ENCODE results near the gene APBB1IP. TPM values are rescaled to one million over a fixed set of nuclear protein-coding genes. Genes with fewer than 3 reads are reported as not detected.
"Not testable (repeated sequence)": the region's sequence is repeated elsewhere in the genome, so short reads cannot be mapped to it uniquely, and the experiment has no call there.

Gene APBB1IP
- total RNA-seq, 1 donor from 2014 or later = not detected

DNA sequence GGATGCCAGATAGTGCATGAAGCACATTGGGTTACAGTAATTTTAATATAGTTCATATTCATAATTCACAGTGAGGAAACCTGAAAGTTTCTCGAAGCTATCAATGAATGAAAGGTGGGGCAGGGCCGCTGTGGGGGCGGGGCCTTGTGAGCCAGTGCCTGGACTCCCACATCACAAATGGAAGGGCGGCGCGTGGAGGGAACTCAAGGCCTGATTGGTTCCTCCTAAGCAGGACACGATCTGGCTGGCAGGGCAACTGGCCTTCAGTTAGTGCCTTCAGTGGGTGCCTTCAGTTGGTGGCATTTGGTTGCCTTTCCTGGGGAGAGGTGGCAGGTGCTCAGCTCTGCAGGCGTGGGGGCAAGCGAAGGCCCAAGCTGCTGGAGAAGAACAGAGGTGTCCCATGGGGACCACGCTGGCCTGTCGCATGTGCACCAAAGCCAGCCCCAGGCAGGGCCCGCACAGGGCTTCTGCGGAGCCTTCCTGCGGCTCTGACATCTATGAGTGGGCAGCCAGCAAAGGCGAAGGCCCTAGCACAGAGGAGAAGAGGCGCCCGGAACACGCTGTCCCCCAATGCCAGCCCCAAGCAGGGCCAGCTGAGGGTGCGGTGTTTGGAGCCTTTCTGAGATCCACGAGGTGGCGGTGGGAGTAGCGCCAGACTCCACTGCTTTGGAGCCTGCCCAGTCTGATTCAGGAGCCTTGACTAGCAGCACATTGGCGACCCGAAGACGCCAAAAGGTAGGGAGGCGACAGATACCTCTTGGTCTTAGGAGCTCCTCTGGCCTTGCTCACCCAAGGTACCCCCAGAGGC lies 141.3 kb downstream of the APBB1IP start:
- no peak overlapping the region for H3K27ac Mint-ChIP-seq (ENCODE audit: unreplicated experiment)
- no peak for DNase-seq (ENCODE audit: low spot score)
- H3K27me3 Mint-ChIP-seq (ENCODE audit: low read depth) = peaks cover 2% of the 10 kb centered on the region
- no peaks in the 10 kb centered on the region for H3K36me3 Mint-ChIP-seq (ENCODE audit: low read depth)
- TF ChIP-seq, protein P1, sequence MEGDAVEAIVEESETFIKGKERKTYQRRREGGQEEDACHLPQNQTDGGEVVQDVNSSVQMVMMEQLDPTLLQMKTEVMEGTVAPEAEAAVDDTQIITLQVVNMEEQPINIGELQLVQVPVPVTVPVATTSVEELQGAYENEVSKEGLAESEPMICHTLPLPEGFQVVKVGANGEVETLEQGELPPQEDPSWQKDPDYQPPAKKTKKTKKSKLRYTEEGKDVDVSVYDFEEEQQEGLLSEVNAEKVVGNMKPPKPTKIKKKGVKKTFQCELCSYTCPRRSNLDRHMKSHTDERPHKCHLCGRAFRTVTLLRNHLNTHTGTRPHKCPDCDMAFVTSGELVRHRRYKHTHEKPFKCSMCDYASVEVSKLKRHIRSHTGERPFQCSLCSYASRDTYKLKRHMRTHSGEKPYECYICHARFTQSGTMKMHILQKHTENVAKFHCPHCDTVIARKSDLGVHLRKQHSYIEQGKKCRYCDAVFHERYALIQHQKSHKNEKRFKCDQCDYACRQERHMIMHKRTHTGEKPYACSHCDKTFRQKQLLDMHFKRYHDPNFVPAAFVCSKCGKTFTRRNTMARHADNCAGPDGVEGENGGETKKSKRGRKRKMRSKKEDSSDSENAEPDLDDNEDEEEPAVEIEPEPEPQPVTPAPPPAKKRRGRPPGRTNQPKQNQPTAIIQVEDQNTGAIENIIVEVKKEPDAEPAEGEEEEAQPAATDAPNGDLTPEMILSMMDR (IDR thresholded peaks at IDR 0.05) = no peak
- peaks cover 5% of the 10 kb centered on the region for H3K9me3 Mint-ChIP-seq (ENCODE audit: low read depth)
- H3K4me1 Mint-ChIP-seq (ENCODE audit: low read depth) = no peaks in the 10 kb centered on the region
- no peak overlapping the region for H3K4me3 Mint-ChIP-seq (ENCODE audit: unreplicated experiment)

DNA sequence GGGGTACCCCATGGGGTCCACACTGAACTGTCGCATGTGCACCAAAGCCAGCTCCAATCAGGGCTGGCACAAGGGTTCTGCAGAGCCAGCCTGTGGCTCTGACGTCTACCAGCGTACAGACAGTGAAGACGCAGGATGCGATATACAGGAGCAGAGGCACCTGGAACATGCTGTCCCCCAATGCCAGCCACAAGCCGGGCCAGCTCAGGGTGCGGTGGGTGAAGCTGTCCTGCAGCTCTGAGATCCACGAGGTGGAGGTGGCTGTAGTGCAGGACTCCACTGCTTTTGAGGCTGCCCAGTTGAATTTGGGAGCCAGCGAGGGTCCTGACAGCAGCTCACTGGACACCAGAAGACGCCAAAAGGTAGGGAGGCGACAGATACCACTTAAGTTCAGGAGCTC lies 148.1 kb downstream of the APBB1IP start:
- Mint-ChIP-seq H3K27ac (ENCODE audit: unreplicated experiment) (no peak overlapping the region), H3K36me3 (ENCODE audit: low read depth) (no peaks in the 10 kb centered on the region), H3K4me1 (ENCODE audit: low read depth) (no peaks in the 10 kb centered on the region), H3K27me3 (ENCODE audit: low read depth) (peaks cover 15% of the 10 kb centered on the region), H3K4me3 (ENCODE audit: unreplicated experiment) (no peak overlapping the region), H3K9me3 (ENCODE audit: low read depth) (no peaks in the 10 kb centered on the region)
- no peak for DNase-seq (ENCODE audit: low spot score)
- TF ChIP-seq, protein P1 (IDR thresholded peaks at IDR 0.05) = no peak

GRCh38 chr10:26588611-26589010 lies 150.5 kb downstream of the APBB1IP start:
- TF ChIP-seq, protein P1 (IDR thresholded peaks at IDR 0.05) = no peak
- H3K27ac Mint-ChIP-seq (ENCODE audit: unreplicated experiment) = no peak overlapping the region
- DNase-seq (ENCODE audit: low spot score) = no peak
- no peaks in the 10 kb centered on the region for H3K4me1 Mint-ChIP-seq (ENCODE audit: low read depth)
- H3K4me3 Mint-ChIP-seq (ENCODE audit: unreplicated experiment) = no peak overlapping the region
- H3K27me3 Mint-ChIP-seq (ENCODE audit: low read depth) = peaks cover 17% of the 10 kb centered on the region
- H3K9me3 Mint-ChIP-seq (ENCODE audit: low read depth) = no peaks in the 10 kb centered on the region
- H3K36me3 Mint-ChIP-seq (ENCODE audit: low read depth) = no peaks in the 10 kb centered on the region

DNA sequence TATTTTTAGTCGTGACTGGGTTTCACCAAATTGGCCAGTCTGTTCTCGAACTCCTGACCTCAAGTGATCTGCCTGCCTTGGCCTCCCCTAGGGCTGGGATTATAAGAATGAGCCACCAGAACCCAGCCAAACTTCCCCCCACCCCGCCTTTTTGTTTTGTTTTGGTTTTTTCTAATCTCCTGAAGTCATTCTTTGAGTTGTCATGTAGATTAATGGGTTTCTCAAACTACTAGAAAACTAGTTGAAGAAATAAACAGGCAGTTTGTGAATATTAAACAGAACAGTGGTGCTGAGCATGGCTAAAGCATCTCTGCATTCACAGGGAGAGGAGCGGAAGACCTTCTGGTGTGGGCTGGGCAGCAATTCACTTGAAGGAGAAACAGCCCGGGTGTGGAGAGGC lies 151.7 kb downstream of the APBB1IP start:
- not testable (repeated sequence) for H3K9me3 Mint-ChIP-seq (ENCODE audit: low read depth); DNase-seq (ENCODE audit: low spot score); H3K4me3 Mint-ChIP-seq (ENCODE audit: unreplicated experiment); H3K36me3 Mint-ChIP-seq (ENCODE audit: low read depth); H3K4me1 Mint-ChIP-seq (ENCODE audit: low read depth); H3K27ac Mint-ChIP-seq (ENCODE audit: unreplicated experiment)
- H3K27me3 Mint-ChIP-seq (ENCODE audit: low read depth) = peaks cover 17% of the 10 kb centered on the region

DNA sequence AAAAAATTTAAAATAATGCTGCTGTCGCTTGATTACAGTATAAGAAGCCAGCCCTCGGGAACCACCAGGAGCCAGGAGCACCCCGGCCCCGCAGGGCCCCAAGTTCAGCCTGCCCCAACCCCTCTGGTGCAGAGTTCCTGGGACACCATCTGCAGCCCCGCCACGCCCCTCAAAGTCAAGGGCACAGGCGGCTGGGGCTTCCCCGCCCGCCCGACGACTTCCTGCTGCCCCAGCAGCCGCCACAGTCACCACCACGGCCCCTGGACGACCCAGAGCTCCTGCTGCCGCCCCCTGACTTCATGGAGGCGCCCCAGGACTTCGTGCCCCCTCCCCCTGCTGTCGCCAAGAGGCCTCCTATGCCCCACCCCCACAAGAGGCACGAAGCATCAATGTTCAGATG lies 155.8 kb downstream of the APBB1IP start:
- no peak for DNase-seq (ENCODE audit: low spot score)
- Mint-ChIP-seq H3K9me3 (ENCODE audit: low read depth) (no peaks in the 10 kb centered on the region), H3K4me3 (ENCODE audit: unreplicated experiment) (no peak overlapping the region), H3K36me3 (ENCODE audit: low read depth) (no peaks in the 10 kb centered on the region), H3K4me1 (ENCODE audit: low read depth) (no peaks in the 10 kb centered on the region), H3K27ac (ENCODE audit: unreplicated experiment) (no peak overlapping the region), H3K27me3 (ENCODE audit: low read depth) (peaks cover 18% of the 10 kb centered on the region)
- TF ChIP-seq, protein P1 (IDR thresholded peaks at IDR 0.05) = no peak

DNA sequence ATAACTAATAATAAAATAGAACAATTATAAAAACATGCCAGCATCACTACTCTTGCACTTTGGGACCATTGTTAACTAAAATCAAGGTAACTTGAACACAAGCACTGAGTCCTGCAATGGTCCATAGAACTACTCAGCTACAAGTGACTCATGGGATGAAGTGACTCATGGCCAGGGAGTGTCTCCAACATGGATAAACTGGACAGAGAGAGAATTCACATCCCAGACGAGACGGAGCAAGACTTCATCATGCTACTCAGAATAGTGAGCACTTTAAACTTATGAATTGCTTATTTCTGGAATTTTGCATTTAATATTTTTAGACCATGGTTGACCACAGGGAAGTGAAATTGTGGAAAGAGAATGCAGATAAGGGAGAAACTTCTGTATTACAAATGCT lies 165.1 kb downstream of the APBB1IP start:
- not testable (repeated sequence) for H3K4me1 Mint-ChIP-seq (ENCODE audit: low read depth); H3K27me3 Mint-ChIP-seq (ENCODE audit: low read depth); DNase-seq (ENCODE audit: low spot score); H3K9me3 Mint-ChIP-seq (ENCODE audit: low read depth); H3K4me3 Mint-ChIP-seq (ENCODE audit: unreplicated experiment); H3K27ac Mint-ChIP-seq (ENCODE audit: unreplicated experiment); H3K36me3 Mint-ChIP-seq (ENCODE audit: low read depth)

DNA sequence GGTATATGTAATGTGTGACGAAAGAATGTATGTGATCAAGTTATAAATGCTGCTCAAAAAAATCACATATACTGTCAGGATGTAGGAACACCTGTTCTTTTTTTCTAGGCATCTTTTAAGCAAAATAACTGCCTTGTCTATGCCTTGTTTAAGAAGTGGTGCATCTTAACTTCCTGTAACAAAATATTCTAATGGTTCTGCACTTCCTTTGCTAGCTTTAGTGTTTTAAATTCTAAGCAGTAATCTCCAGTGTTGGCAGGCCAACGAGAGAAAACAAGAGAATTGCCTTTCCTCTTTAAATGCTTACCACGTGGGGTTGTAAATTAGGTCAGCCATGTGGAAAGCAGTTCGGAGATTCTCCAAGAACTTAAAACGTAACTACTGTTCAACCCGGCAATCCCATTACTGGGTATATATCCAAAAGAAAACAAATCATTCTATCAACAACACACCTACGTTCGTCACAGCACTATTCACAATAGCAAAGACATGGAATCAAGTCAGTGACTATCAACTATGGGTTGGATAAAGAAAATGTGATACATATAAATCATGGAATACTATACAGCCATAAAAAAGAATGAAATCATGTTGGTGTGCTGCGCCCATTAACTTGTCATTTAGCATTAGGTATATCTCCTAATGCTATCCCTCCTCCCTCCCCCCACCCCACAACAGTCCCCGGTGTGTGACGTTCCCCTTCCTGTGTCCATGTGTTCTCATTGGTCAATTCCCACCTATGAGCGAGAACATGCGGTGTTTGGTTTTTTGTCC lies 166.4 kb downstream of the APBB1IP start:
- not testable (repeated sequence) for H3K4me3 Mint-ChIP-seq (ENCODE audit: unreplicated experiment); H3K36me3 Mint-ChIP-seq (ENCODE audit: low read depth); DNase-seq (ENCODE audit: low spot score); H3K27ac Mint-ChIP-seq (ENCODE audit: unreplicated experiment); H3K9me3 Mint-ChIP-seq (ENCODE audit: low read depth); H3K4me1 Mint-ChIP-seq (ENCODE audit: low read depth)
- peaks cover 10% of the 10 kb centered on the region for H3K27me3 Mint-ChIP-seq (ENCODE audit: low read depth)

Data from chondrocyte (in vitro differentiated cells).